Neural progenitor cell (in vitro differentiated cells): Measurements from ENCODE around the gene UROC1. TPM values are rescaled to one million over a fixed set of nuclear protein-coding genes. Genes with fewer than 3 reads are reported as not detected.
A peak's percentile ranks its signal among the peaks of the same experiment; 100 is the strongest.

Experiments
- DNase-seq: peaks from one replicate; pipeline ENCODE4 v3.0.0-alpha.2; 2016; ENCODE audit warnings: low spot score
- H2AFZ ChIP-seq: fragments of 200-600 bp; sonication (generic); replicated peaks from 2 replicates; pipeline ENCODE4 v1.6.1; 2016; ENCODE audit warnings: antibody characterized with exemption
- H3F3A ChIP-seq: fragments of 200-600 bp; sonication (generic); 2 replicates; pipeline ENCODE4 v1.6.1; 2016; ENCODE audit warnings: antibody characterized with exemption, low read depth
- H3K27ac ChIP-seq: fragments of 200-600 bp; sonication (generic); 2 replicates; pipeline ENCODE4 v1.5.1; 2016; ENCODE audit warnings: mild to moderate bottlenecking
- H3K27me3 ChIP-seq: fragments of 200-600 bp; sonication (generic); 2 replicates; pipeline ENCODE4 v1.6.1; 2016; ENCODE audit warnings: mild to moderate bottlenecking, moderate library complexity
- H3K36me3 ChIP-seq: fragments of 200-600 bp; sonication (generic); 2 replicates; pipeline ENCODE4 v1.5.1; 2016
- H3K4me1 ChIP-seq: fragments of 200-600 bp; sonication (generic); 2 replicates; pipeline ENCODE4 v1.6.1; 2016; ENCODE audit warnings: mixed run types
- H3K4me2 ChIP-seq: fragments of 200-600 bp; sonication (generic); 2 replicates; pipeline ENCODE4 v1.6.1; 2016
- H3K4me3 ChIP-seq: fragments of 200-600 bp; sonication (generic); 2 replicates; pipeline ENCODE4 v1.5.1; 2016
- H3K79me2 ChIP-seq: fragments of 200-600 bp; sonication (generic); 2 replicates; pipeline ENCODE4 v1.6.1; 2016; ENCODE audit warnings: low read depth
- H3K9ac ChIP-seq: fragments of 200-600 bp; sonication (generic); 2 replicates; pipeline ENCODE4 v1.6.1; 2016
- H3K9me3 ChIP-seq: fragments of 200-600 bp; sonication (generic); 2 replicates; pipeline ENCODE4 v1.5.1; 2016; ENCODE audit warnings: low read depth
- H4K20me1 ChIP-seq: fragments of 200-600 bp; sonication (generic); 2 replicates; pipeline ENCODE4 v1.6.1; 2016; ENCODE audit warnings: low read depth
- H3K27ac Mint-ChIP-seq: 3 replicates; pipeline ENCODE4 v1.8.0; 2021; ENCODE audit warnings: mixed read lengths
- H3K27me3 Mint-ChIP-seq: 2 replicates; pipeline ENCODE4 v1.8.0; 2022; ENCODE audit warnings: low read depth, mild to moderate bottlenecking, inconsistent platforms, moderate library complexity, mixed read lengths; ENCODE audit not compliant: insufficient read depth
- H3K36me3 Mint-ChIP-seq: 3 replicates; pipeline ENCODE4 v1.8.0; 2021; ENCODE audit warnings: mixed read lengths
- H3K4me1 Mint-ChIP-seq: 3 replicates; pipeline ENCODE4 v1.8.0; 2021; ENCODE audit warnings: mixed read lengths
- H3K4me3 Mint-ChIP-seq: 3 replicates; pipeline ENCODE4 v1.8.0; 2021; ENCODE audit warnings: mild to moderate bottlenecking, moderate library complexity, mixed read lengths
- H3K9me3 Mint-ChIP-seq: 3 replicates; pipeline ENCODE4 v1.8.0; 2020; ENCODE audit warnings: mixed read lengths
- EZH2 ChIP-seq: fragments of 200-600 bp; sonication (generic); IDR thresholded peaks from 2 replicates; pipeline ENCODE4 v1.6.1; 2017; ENCODE audit warnings: antibody characterized with exemption, mild to moderate bottlenecking, moderate library complexity
- EZH2phosphoT487 ChIP-seq: fragments of 200-600 bp; sonication (generic); IDR thresholded peaks from 2 replicates; pipeline ENCODE4 v1.6.1; 2017; ENCODE audit warnings: antibody characterized with exemption
- total RNA-seq: library from RNA; depleted of rRNA; stranded (reverse); fragments of >200 nt; gene quantifications from 2 replicates; pipeline ENCODE4 v1.2.3, GENCODE V29; 2015; ENCODE audit warnings: low replicate concordance
- TF ChIP-seq, protein P1 (sequence below): fragments of 200-600 bp; sonication (generic); IDR thresholded peaks from 2 replicates; pipeline ENCODE4 v1.5.1; 2017; ENCODE audit warnings: antibody characterized with exemption, mild to moderate bottlenecking

UROC1 gene
- total RNA-seq, 1 donor from 2014 or later: not detected

DNA sequence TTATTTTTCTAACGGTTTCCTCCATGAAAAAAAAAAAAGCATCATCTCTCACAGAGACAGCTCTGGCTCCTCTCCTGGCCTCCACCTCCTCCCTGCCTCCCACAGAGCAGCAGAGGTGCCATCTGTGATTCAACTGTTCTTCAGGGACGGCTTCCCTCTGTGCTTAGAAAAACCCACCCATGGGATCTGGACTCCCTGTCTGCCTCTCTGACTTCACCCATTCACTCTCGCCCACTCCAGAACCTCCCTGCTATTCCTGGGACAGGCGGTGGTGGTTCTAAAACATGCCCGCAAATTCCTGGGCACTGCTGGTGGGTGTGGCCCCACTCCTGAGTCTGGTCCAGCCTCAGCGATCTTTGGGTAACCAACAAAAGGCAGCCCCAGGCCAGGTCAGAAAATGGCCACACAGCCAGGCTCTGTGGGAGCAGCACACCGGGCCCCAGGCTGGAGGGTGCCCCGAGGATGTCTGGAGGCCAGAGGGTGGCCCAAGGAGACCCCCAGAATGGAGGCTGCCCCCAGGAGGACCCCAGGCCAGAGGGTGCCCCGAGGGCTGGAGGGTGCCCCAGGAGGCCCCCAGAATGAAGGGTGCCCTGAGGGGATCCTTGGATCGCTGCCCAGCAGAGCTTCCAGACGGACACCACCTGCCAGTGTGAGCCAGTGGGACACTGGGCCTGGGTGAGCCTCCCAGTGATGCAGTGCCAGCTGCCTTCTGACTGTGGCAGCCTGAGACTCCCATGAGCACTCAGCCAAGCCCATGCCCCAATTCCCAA lies 3.7 kb upstream of the UROC1 start:
- Mint-ChIP-seq H3K4me1 (peaks cover 22% of the 10 kb centered on the region), H3K4me3 (no peak overlapping the region), H3K27ac (no peak overlapping the region), H3K9me3 (no peaks in the 10 kb centered on the region), H3K27me3 (peaks cover 33% of the 10 kb centered on the region), H3K36me3 (no peaks in the 10 kb centered on the region)
- no peak for TF ChIP-seq EZH2phosphoT487
- TF ChIP-seq, protein P1, sequence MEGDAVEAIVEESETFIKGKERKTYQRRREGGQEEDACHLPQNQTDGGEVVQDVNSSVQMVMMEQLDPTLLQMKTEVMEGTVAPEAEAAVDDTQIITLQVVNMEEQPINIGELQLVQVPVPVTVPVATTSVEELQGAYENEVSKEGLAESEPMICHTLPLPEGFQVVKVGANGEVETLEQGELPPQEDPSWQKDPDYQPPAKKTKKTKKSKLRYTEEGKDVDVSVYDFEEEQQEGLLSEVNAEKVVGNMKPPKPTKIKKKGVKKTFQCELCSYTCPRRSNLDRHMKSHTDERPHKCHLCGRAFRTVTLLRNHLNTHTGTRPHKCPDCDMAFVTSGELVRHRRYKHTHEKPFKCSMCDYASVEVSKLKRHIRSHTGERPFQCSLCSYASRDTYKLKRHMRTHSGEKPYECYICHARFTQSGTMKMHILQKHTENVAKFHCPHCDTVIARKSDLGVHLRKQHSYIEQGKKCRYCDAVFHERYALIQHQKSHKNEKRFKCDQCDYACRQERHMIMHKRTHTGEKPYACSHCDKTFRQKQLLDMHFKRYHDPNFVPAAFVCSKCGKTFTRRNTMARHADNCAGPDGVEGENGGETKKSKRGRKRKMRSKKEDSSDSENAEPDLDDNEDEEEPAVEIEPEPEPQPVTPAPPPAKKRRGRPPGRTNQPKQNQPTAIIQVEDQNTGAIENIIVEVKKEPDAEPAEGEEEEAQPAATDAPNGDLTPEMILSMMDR: no peak
- H3K9ac ChIP-seq: no peak overlapping the region
- no peaks in the 10 kb centered on the region for H3K9me3 ChIP-seq
- peaks cover 13% of the 10 kb centered on the region for H3K4me1 ChIP-seq
- H4K20me1 ChIP-seq: no peaks in the 10 kb centered on the region
- H3K79me2 ChIP-seq: no peaks in the 10 kb centered on the region
- H3K4me3 ChIP-seq: no peak overlapping the region
- H3K27ac ChIP-seq: no peak overlapping the region
- H3K27me3 ChIP-seq: peaks cover 36% of the 10 kb centered on the region
- no peak for DNase-seq
- no peaks in the 10 kb centered on the region for H3F3A ChIP-seq
- H3K36me3 ChIP-seq: no peaks in the 10 kb centered on the region
- no peak overlapping the region for H3K4me2 ChIP-seq
- H2AFZ ChIP-seq: no peak overlapping the region

DNA sequence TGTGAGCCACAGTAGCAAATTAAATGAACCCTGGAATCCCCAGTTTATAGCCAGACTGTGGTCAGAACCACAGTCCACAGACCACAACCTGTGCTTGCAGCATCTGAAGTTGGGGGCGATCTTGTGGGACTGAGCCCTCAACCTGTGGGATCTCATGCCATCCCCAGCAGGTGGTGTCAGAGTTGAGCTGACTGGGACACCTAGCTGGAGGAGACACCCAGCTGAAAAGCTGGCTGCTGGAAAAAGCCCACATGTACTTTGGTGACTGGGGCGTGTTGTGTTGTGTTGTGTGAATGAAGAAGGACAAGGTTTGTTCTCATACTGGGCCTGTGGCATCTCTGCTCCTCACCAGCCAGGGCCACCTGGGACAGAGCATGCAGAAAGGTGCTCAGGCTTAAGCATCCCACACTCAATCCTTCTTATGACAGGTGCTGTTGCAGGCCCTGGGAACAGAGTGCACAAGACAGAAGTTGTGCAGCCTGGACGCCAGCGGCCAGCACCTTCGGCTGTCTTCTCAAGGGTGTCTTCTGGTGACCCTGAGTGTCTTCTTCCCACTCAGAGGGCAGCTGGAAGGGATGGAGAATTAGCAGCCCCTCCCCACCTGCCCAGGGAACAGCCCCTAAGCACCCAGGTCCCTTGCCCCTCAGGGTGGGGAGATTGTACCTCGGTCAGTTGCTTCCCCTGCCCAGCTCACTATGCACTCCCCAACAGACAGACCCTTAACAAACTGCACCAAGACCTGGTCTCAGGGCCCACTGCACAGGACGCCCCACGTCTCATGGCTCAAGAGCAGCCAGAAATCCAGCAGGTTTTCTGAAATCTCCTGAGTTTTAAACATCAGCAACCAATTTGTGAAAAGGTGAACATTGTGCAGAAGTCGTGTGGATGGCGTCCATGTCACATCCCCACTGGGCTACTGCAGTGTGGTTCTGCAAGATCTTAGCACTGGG lies 2.2 kb upstream of the UROC1 start:
- H3K27me3 ChIP-seq: peaks cover 25% of the 10 kb centered on the region
- H3K9me3 ChIP-seq: no peaks in the 10 kb centered on the region
- DNase-seq: no peak
- H3K27ac Mint-ChIP-seq: no peak overlapping the region
- no peaks in the 10 kb centered on the region for H3K36me3 ChIP-seq
- H3K36me3 Mint-ChIP-seq: no peaks in the 10 kb centered on the region
- H3K9me3 Mint-ChIP-seq: no peaks in the 10 kb centered on the region
- H3K4me3 Mint-ChIP-seq: no peak overlapping the region
- H4K20me1 ChIP-seq: no peaks in the 10 kb centered on the region
- H3K27ac ChIP-seq: no peak overlapping the region
- no peak overlapping the region for H3K9ac ChIP-seq
- H3K27me3 Mint-ChIP-seq: peaks cover 23% of the 10 kb centered on the region
- H2AFZ ChIP-seq: no peak overlapping the region
- no peaks in the 10 kb centered on the region for H3F3A ChIP-seq
- H3K4me3 ChIP-seq: no peak overlapping the region
- H3K4me2 ChIP-seq: no peak overlapping the region
- peaks cover 13% of the 10 kb centered on the region for H3K4me1 ChIP-seq
- TF ChIP-seq EZH2phosphoT487 (no peak), EZH2 (no peak)
- TF ChIP-seq, protein P1: no peak
- H3K4me1 Mint-ChIP-seq: peaks cover 23% of the 10 kb centered on the region
- no peaks in the 10 kb centered on the region for H3K79me2 ChIP-seq

DNA sequence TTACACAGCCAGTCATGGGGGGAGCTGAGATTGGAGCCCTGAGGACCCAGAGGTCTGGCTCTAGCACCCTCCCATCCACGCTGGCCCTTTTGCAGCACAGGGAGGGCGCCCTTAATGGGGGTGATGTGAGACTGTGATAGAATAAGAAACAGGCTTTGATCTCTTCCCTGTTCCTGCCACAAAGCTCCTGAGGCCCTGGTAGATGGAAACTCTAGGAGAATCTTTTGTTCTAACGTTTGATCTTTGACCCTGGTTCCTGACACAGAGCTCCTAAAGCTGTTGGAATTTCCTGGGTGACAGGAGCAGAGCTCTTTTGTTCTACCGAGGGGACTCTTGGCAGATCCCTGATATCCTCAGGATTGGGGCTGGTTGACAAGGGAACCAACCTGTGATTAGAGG lies 1.2 kb upstream of the UROC1 start:
- no peak overlapping the region for H3K9ac ChIP-seq
- Mint-ChIP-seq H3K4me3 (no peak overlapping the region), H3K9me3 (no peaks in the 10 kb centered on the region), H3K27ac (no peak overlapping the region), H3K4me1 (peaks cover 33% of the 10 kb centered on the region), H3K36me3 (no peaks in the 10 kb centered on the region), H3K27me3 (peaks cover 22% of the 10 kb centered on the region)
- H3K4me2 ChIP-seq: peak overlapping the region; percentile 46
- peaks cover 15% of the 10 kb centered on the region for H3K27me3 ChIP-seq
- no peaks in the 10 kb centered on the region for H3K9me3 ChIP-seq
- no peaks in the 10 kb centered on the region for H3K36me3 ChIP-seq
- DNase-seq: peak; percentile 79
- no peak overlapping the region for H2AFZ ChIP-seq
- peaks cover 12% of the 10 kb centered on the region for H3K4me1 ChIP-seq
- H3K79me2 ChIP-seq: no peaks in the 10 kb centered on the region
- TF ChIP-seq EZH2 (no peak), EZH2phosphoT487 (no peak)
- TF ChIP-seq, protein P1: no peak
- no peak overlapping the region for H3K27ac ChIP-seq
- H3K4me3 ChIP-seq: no peak overlapping the region
- no peaks in the 10 kb centered on the region for H3F3A ChIP-seq
- no peaks in the 10 kb centered on the region for H4K20me1 ChIP-seq
